Hair follicular keratinocyte (primary cell): ENCODE measurements around the gene PLEKHG7. TPM values are rescaled to one million over a fixed set of nuclear protein-coding genes. Genes with fewer than 3 reads are reported as not detected.

Experiments used
- total RNA-seq: library from RNA; depleted of rRNA; stranded (reverse); fragments of >200 nt; gene quantifications from 2 replicates; pipeline ENCODE4 v1.2.3, GENCODE V29; 2015

The PLEKHG7 gene, protein sequence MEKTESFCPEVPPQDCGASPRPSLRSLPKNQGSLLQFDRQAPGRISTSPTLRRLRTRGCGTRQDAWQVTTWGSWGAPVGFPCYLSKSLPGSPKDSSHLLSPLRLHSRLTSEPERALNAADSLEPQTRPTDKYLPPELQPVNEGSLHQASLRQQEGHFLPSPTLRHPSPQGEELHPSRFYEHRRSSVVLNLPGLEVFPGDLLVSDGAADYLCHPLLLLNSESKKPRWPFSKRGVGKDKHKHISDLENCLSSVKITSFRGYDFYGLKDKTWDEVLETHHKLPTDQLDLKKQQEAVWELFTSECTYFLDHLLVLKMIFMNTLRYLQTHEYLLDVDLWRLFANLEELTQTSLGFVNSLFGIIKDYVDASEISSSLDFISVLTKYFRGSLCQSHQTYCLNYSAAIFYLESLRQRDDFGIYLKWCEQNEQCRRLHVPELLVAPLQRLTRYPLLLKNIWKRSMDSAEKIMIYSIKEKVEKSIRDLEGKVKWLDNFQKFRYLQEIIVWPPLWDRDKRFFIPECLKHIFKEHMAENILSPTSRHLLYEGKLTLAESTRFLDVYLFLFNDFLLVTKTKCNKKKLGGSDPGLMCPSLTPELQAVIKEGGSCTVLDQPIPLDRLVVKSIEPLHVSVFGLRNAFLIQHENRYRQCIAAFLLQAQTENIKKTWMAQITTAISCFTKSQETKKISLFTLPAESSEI
- total RNA-seq, result not detected in 2 replicates

DNA sequence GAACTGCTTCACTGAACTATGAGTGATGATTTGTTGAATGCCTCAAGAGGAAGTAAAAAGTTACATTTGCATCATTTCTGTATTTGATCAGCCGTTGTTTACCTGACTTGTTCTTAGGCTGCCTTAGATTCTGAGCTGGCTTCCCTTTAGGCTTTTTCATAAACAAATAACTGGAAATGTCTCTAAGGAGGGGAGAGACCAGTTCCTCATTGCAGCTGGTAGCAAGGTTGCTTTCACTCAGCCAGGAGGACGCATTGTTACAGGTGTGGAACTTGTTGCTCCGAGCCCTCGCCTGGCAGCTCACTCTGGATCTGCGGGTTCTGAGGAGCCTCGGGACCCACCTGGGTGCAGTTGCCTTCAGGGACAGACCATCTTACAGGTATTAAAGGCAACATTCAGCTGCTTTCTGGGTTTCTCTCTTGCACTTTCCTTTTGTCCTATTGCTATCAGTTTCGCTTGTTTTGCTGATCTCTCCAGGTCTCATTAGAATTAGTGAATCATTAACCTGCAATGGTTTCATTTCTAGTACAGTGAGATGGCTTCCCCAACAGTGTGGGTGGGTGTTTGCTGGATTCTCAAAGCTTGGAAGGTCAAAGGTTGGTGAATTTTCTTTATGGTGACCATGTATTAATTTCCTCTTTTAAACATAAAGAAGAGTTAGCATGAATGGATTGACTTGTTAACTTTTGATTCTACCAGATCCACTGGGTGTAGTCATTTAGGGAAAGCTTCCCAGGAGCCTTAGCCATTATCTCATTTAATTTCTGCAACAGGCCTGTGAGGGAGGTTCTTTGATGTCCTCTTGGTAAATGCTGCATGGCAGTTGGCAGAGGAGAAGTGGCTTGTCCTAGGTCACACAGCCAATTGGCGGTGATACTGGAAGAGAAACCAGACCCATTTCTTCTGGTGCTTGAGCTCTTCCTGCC, at the start of gene PLEKHG7:
PLEKHG7 (plus strand) TSS at position 236 of the 926 bp plus-strand sequence. CDS start 3,643 bp downstream, outside the sequence.

Other genes with a start within 250 kb of the PLEKHG7 start
- 7.5 and 12.3 TPM in 2 replicates for gene EEA1, start 226.3 kb downstream of the PLEKHG7 start, total RNA-seq